Transverse colon (tissue), 4 donors: ENCODE results near the gene GALK2. TPM values are rescaled to one million over a fixed set of nuclear protein-coding genes. Genes with fewer than 3 reads are reported as not detected.
"Not testable (repeated sequence)": the region's sequence is repeated elsewhere in the genome, so short reads cannot be mapped to it uniquely, and the experiment has no call there.

Experiments used
- DNase-seq: peaks from one replicate; pipeline ENCODE4 v3.0.0-alpha.2; 2019
- H3K27ac ChIP-seq, 4 donors: fragments of 200-600 bp; sonication (generic); 2 replicates each; pipeline ENCODE4 v1.5.1; 2016 to 2018; ENCODE audit warnings: inconsistent platforms in 4 of 4
- H3K27me3 ChIP-seq: fragments of 200-600 bp; sonication (generic); 2 replicates; pipeline ENCODE4 v1.5.1; 2017; ENCODE audit warnings: inconsistent platforms
- H3K36me3 ChIP-seq, 4 donors: fragments of 200-600 bp; sonication (generic); 2 replicates each; pipeline ENCODE4 v1.5.1; 2017 to 2019; ENCODE audit warnings: inconsistent platforms in 4 of 4
- H3K4me1 ChIP-seq, 4 donors: fragments of 200-600 bp; sonication (generic); 2 replicates each; pipeline ENCODE4 v1.5.1; 2017 to 2020; ENCODE audit warnings: inconsistent platforms in 4 of 4
- H3K4me3 ChIP-seq, 4 donors: fragments of 200-600 bp; sonication (generic); 1 replicate in 1 of 4; 2 replicates in 3 of 4; pipeline versions ENCODE4 v1.5.1 to v1.6.1; 2017 to 2019; ENCODE audit warnings: inconsistent platforms in 4 of 4
- H3K9me3 ChIP-seq, 2 donors: fragments of 200-600 bp; sonication (generic); 2 replicates each; pipeline ENCODE4 v1.5.1; 2017 to 2019; ENCODE audit warnings: inconsistent platforms in 2 of 2
- EP300 ChIP-seq: sonication (generic); formaldehyde crosslinking; IDR thresholded peaks from one replicate; pipeline ENCODE4 v1.6.1; 2017; ENCODE audit warnings: antibody characterized with exemption, low read depth
- POLR2A ChIP-seq: fragments of 450-650 bp; IDR thresholded peaks from one replicate; pipeline ENCODE4 v1.6.1; 2016; ENCODE audit warnings: antibody characterized with exemption, mild to moderate bottlenecking, moderate library complexity
- POLR2AphosphoS5 ChIP-seq, 3 donors: sonication (generic); formaldehyde crosslinking; IDR thresholded peaks; one replicate each; pipeline ENCODE4 v1.6.1; 2016; ENCODE audit warnings: antibody characterized with exemption in 3 of 3
- WGBS, 2 donors: methylation state at CpG; one replicate each; pipeline ENCODE4 v1.1.5; 2018; ENCODE audit warnings: low coverage in 1 of 2; 5-methylcytosine and 5-hydroxymethylcytosine counted together
- in situ Hi-C, 4 donors: fragments of 200-750 bp; cut with MboI; loops; one replicate each; pipeline versions ENCODE4 v1.15.0 to v1.15.1; 2017; ENCODE audit warnings: low sequenced_read_pairs in 3 of 4, low pct_ligation_motif_present in 1 of 4, low pct_unique_long_range_greater_than_20kb in 1 of 4
- intact Hi-C: fragments of 100-400 bp; cut with DNase I; formaldehyde crosslinking; loops from one replicate; pipeline ENCODE4 v1.15.1; 2023; ENCODE audit warnings: low total_unique reads
- total RNA-seq, 4 donors: library from RNA; depleted of rRNA; stranded (reverse); fragments of >200 nt; gene quantifications; one replicate each; pipeline ENCODE4 v1.1.0, GENCODE V29; 2016
- TF ChIP-seq, protein P1 (sequence below), 5 experiments: fragments of 200-600 bp in 3 of 5; fragments of 450-650 bp in 2 of 5; sonication (generic) in 3 of 5; IDR thresholded peaks; 1 replicate in 2 of 5; 2 replicates in 3 of 5; pipeline ENCODE4 v1.5.1; 2016 to 2017; ENCODE audit warnings: antibody characterized with exemption in 5 of 5, inconsistent platforms in 3 of 5, mild to moderate bottlenecking in 2 of 5, moderate library complexity in 1 of 5

GALK2 gene
- total RNA-seq, 4 donors from 2014 or later = 5.6 to 42.6 (median 30.7) TPM

DNA sequence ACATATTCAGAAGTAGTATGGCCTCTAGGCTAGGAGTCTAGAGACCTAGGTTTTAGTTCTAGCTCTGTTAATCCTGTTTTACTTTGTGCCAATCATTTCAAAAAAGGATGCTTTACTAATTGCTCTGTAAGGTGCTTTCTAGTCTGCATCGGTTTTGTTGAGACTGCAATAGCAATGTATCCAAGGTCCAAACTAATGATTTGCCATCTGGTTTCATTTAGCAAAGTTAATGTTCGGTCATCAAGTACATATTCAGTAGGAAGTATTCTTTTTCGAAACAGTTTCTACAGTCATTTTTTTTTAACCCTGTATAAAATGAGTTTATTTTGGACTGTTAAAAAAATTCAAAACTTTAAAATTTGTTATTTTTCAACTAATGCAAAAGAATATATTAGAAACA, 2.0 kb upstream of the GALK2 start:
- Histone ChIP-seq H3K27ac (no peak overlapping the region), H3K27me3 (no peaks in the 10 kb centered on the region), H3K36me3 (no peaks in the 10 kb centered on the region), H3K9me3 (no peaks in the 10 kb centered on the region), H3K4me1 (peaks cover 0 to 25% (median 10%) of the 10 kb centered on the region in 4 donors), H3K4me3 (no peak overlapping the region)
- in situ Hi-C loops = no loop called here
- no peak for DNase-seq
- WGBS, 2 donors = 73 to 83% methylated on average over 3 of the region's 3 CpGs
- intact Hi-C loops = no loop called here
- TF ChIP-seq EP300 (no peak), POLR2AphosphoS5 (IDR thresholded peaks at IDR 0.05) (no peak), POLR2A (no peak)
- TF ChIP-seq, protein P1, sequence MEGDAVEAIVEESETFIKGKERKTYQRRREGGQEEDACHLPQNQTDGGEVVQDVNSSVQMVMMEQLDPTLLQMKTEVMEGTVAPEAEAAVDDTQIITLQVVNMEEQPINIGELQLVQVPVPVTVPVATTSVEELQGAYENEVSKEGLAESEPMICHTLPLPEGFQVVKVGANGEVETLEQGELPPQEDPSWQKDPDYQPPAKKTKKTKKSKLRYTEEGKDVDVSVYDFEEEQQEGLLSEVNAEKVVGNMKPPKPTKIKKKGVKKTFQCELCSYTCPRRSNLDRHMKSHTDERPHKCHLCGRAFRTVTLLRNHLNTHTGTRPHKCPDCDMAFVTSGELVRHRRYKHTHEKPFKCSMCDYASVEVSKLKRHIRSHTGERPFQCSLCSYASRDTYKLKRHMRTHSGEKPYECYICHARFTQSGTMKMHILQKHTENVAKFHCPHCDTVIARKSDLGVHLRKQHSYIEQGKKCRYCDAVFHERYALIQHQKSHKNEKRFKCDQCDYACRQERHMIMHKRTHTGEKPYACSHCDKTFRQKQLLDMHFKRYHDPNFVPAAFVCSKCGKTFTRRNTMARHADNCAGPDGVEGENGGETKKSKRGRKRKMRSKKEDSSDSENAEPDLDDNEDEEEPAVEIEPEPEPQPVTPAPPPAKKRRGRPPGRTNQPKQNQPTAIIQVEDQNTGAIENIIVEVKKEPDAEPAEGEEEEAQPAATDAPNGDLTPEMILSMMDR (IDR thresholded peaks at IDR 0.05) = no peak

DNA sequence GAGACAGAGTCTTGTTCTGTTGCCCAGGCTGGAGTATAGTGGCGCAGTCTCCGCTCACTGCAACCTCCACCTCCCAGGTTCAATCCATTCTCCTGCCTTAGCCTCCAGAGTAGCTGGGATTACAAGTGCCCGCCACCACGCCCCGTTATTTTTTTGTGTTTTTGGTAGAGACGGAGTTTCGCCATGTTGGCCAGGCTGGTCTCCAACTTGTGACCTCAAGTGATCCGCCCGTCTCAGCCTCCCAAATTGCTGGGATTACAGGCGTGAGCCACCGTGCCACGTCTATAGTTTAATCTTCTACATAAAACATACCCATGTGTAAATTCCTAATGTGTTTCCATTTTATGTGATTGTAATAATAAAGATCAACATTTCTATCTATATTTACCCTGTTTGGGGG, 1.7 kb downstream of the GALK2 start:
- TF ChIP-seq POLR2AphosphoS5 (IDR thresholded peaks at IDR 0.05) (no peak), POLR2A (no peak), EP300 (no peak)
- TF ChIP-seq, protein P1 (IDR thresholded peaks at IDR 0.05) = no peak
- H3K4me3 ChIP-seq = no peak overlapping the region
- H3K27ac ChIP-seq = no peak overlapping the region
- peaks cover 3 to 33% (median 15%) of the 10 kb centered on the region in 4 donors for H3K4me1 ChIP-seq
- no peaks in the 10 kb centered on the region for H3K36me3 ChIP-seq
- no peak for DNase-seq
- H3K9me3 ChIP-seq = no peaks in the 10 kb centered on the region
- H3K27me3 ChIP-seq = no peaks in the 10 kb centered on the region
- in situ Hi-C loops (no loop called here), intact Hi-C loops (no loop called here)
- 83 to 98% methylated on average over 3 to 12 of the region's 12 CpGs for WGBS, 2 donors

DNA sequence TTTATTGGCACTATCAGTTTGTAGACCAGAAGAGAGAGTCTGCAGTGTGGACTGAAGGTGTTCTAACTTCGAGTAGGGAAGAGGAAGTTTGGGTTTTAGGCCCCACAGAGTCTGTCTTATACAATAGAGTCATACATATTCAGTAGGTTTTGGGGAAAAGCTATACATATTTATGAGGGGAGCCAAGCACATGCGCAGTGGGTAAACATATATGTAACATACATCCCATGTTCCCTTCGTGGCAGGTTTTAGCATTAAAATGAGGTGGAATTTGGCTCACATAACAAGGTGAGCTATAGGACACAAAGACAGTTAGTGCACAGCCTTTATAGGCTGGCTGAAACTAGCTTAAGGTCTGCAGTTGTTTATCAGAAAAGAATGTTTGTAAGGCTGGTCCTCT, 4.9 kb downstream of the GALK2 start:
- no peak overlapping the region for H3K27ac ChIP-seq
- H3K4me3 ChIP-seq = no peak overlapping the region
- in situ Hi-C loops = no loop called here
- H3K36me3 ChIP-seq = no peaks in the 10 kb centered on the region
- DNase-seq = no peak
- peaks cover 3 to 28% (median 12%) of the 10 kb centered on the region in 4 donors for H3K4me1 ChIP-seq
- intact Hi-C loops = no loop called here
- H3K9me3 ChIP-seq = no peaks in the 10 kb centered on the region
- 83 to 92% methylated on average over 3 of the region's 3 CpGs for WGBS, 2 donors
- no peaks in the 10 kb centered on the region for H3K27me3 ChIP-seq
- TF ChIP-seq POLR2A (no peak), EP300 (no peak), POLR2AphosphoS5 (IDR thresholded peaks at IDR 0.05) (no peak)
- TF ChIP-seq, protein P1 (IDR thresholded peaks at IDR 0.05) = no peak

DNA sequence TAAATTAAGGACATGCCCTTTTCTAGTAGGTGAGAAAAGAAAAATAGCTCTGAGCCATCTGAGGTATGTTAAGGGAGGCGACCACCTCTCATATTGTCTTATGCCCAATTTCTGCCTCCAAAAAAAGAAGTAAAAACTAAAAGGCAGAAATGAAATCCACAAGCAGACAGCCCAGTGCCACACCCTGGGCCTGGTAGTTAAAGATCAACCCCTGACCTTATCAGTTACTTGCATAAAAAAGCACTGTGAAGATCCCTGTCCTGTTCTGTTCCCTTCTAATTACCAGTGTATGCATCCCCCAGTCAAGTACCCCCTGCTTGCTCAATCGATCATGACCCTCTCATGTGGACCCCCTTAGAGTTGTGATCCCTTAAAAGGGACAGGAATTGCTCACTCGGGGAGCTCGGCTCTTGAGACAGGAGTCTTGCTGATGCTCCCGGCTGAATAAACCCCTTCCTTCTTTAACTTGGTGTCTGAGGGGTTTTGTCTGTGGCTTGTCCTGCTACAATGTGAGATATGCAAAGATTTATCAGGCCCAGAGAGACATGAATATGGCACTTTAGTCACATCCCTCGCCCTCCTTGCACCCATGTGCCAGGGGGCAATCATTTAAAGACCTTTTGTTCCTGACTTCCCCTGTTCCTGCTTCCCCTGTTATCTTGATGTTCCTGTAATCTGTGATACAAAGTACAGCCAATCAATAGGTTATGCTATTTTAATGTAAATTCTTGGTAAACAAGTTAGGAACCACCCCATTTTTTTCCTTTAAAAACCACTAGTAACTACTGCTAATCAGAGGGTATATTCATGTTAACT, 5.7 kb downstream of the GALK2 start:
- H3K4me1 ChIP-seq = peaks cover 3 to 25% (median 11%) of the 10 kb centered on the region in 4 donors
- H3K27me3 ChIP-seq, H3K9me3 ChIP-seq, intact Hi-C loops, DNase-seq, in situ Hi-C loops, H3K4me3 ChIP-seq, H3K36me3 ChIP-seq, H3K27ac ChIP-seq: not testable (repeated sequence)
- WGBS, 2 donors = 87 to 91% methylated on average over 1 to 6 of the region's 6 CpGs

DNA sequence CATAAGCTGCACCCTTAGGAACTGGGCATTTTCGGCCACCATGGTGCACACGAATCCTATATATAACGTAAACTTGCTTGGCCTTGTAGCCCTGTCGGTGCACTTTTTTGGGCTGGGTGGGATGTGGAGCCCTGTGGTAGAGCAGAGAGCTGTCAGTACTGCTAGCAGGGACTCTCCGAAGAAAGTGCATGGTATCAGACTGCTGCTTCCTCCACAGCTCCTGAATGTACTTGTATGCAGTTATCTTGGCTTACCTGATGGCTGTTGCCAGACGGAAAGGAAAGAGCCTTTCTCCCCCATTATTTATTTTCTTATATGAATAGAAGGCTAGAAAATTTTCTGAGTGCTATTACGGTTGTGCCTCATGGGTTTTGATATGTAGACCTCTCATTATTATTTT, 8.4 kb downstream of the GALK2 start:
- no peak overlapping the region for H3K4me3 ChIP-seq
- no peak overlapping the region for H3K27ac ChIP-seq
- TF ChIP-seq POLR2AphosphoS5 (IDR thresholded peaks at IDR 0.05) (no peak), EP300 (no peak), POLR2A (no peak)
- TF ChIP-seq, protein P1 (IDR thresholded peaks at IDR 0.05) = no peak
- no peaks in the 10 kb centered on the region for H3K36me3 ChIP-seq
- in situ Hi-C loops (no loop called here), intact Hi-C loops (no loop called here)
- WGBS, 2 donors = 88 to 95% methylated on average over 6 to 7 of the region's 7 CpGs
- no peaks in the 10 kb centered on the region for H3K9me3 ChIP-seq
- H3K4me1 ChIP-seq = peaks cover 0 to 9% (median 6%) of the 10 kb centered on the region in 4 donors
- no peak for DNase-seq
- no peaks in the 10 kb centered on the region for H3K27me3 ChIP-seq
